SK-N-SH (cell line): ENCODE measurements around the gene COL3A1.

Source experiments
- ELF1 ChIP-seq: IDR thresholded peaks from 2 replicates; pipeline ENCODE4 v1.4.0; 2012
- EZH2phosphoT487 ChIP-seq: fragments of 200-600 bp; sonication (generic); IDR thresholded peaks from 2 replicates; pipeline ENCODE4 v1.6.1; 2017; ENCODE audit warnings: low read depth, mixed run types, mild to moderate bottlenecking, antibody characterized with exemption, moderate library complexity, borderline replicate concordance
- MXI1 ChIP-seq: IDR thresholded peaks from 2 replicates; pipeline ENCODE4 v1.6.1; 2012; ENCODE audit warnings: mild to moderate bottlenecking, low read depth, low read length, improper control_type of control experiment
- NFIC ChIP-seq: IDR thresholded peaks from 2 replicates; pipeline ENCODE4 v1.4.0; 2012; ENCODE audit warnings: borderline replicate concordance
- NRF1 ChIP-seq: IDR thresholded peaks from 2 replicates; pipeline ENCODE4 v1.6.1; 2012; ENCODE audit warnings: low read depth, mild to moderate bottlenecking, low read length
- POLR2AphosphoS5 ChIP-seq: IDR thresholded peaks from 2 replicates; pipeline ENCODE4 v1.6.1; 2012; ENCODE audit warnings: low read depth, low read length
- RAD21 ChIP-seq: IDR thresholded peaks from 2 replicates; pipeline ENCODE4 v1.6.1; 2012; ENCODE audit warnings: mild to moderate bottlenecking, low read length
- RFX5 ChIP-seq: IDR thresholded peaks from 2 replicates; pipeline ENCODE4 v1.6.1; 2012; ENCODE audit warnings: mild to moderate bottlenecking, improper control_type of control experiment, low read length
- SIN3A ChIP-seq: IDR thresholded peaks from 2 replicates; pipeline ENCODE4 v1.6.1; 2012; ENCODE audit warnings: low read depth, mild to moderate bottlenecking, low read length, moderate library complexity, borderline replicate concordance
- TEAD4 ChIP-seq: IDR thresholded peaks from 2 replicates; pipeline ENCODE4 v1.4.0; 2012; ENCODE audit warnings: mild to moderate bottlenecking, borderline replicate concordance; ENCODE audit not compliant: insufficient read depth
- TF ChIP-seq, protein P1 (sequence below): IDR thresholded peaks from 2 replicates; pipeline ENCODE4 v1.4.0; 2012; ENCODE audit warnings: low read depth, borderline replicate concordance
- TF ChIP-seq, protein P2 (sequence below): IDR thresholded peaks from 2 replicates; pipeline ENCODE4 v1.4.0; 2012; ENCODE audit warnings: low read depth
- TF ChIP-seq, protein P3 (sequence below): fragments of 200-600 bp; sonication (generic); IDR thresholded peaks from 2 replicates; pipeline ENCODE4 v1.6.1; 2017; ENCODE audit warnings: antibody characterized with exemption, mild to moderate bottlenecking, moderate library complexity
- TF ChIP-seq, protein P4 (sequence below): IDR thresholded peaks from 2 replicates; pipeline ENCODE4 v1.6.1; 2012; ENCODE audit warnings: mild to moderate bottlenecking, low read depth, low read length, moderate library complexity

DNA sequence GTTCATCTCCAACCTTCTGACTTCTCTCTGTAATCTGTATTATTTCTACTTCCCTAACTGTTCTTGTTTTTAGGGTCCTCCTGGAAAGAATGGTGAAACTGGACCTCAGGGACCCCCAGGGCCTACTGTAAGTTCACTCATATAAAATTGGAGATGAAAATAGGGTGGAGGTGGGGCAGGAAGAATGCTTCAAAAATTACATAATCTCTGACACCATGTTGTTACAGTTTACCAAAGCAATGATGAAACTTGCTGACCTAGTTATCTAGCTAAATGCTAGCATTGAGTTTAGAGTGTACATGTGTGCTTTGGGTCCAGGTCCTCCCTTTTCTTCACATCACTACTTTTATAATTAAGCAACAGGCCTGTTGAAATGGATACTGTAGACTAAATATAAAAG, 23.1 kb downstream of the COL3A1 start:
- no peak for TF ChIP-seq RFX5
- TF ChIP-seq TEAD4 = no peak
- TF ChIP-seq, protein P1, sequence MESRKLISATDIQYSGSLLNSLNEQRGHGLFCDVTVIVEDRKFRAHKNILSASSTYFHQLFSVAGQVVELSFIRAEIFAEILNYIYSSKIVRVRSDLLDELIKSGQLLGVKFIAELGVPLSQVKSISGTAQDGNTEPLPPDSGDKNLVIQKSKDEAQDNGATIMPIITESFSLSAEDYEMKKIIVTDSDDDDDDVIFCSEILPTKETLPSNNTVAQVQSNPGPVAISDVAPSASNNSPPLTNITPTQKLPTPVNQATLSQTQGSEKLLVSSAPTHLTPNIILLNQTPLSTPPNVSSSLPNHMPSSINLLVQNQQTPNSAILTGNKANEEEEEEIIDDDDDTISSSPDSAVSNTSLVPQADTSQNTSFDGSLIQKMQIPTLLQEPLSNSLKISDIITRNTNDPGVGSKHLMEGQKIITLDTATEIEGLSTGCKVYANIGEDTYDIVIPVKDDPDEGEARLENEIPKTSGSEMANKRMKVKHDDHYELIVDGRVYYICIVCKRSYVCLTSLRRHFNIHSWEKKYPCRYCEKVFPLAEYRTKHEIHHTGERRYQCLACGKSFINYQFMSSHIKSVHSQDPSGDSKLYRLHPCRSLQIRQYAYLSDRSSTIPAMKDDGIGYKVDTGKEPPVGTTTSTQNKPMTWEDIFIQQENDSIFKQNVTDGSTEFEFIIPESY = no peak
- no peak for TF ChIP-seq ELF1
- TF ChIP-seq, protein P2, sequence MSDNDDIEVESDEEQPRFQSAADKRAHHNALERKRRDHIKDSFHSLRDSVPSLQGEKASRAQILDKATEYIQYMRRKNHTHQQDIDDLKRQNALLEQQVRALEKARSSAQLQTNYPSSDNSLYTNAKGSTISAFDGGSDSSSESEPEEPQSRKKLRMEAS = no peak
- TF ChIP-seq, protein P3, sequence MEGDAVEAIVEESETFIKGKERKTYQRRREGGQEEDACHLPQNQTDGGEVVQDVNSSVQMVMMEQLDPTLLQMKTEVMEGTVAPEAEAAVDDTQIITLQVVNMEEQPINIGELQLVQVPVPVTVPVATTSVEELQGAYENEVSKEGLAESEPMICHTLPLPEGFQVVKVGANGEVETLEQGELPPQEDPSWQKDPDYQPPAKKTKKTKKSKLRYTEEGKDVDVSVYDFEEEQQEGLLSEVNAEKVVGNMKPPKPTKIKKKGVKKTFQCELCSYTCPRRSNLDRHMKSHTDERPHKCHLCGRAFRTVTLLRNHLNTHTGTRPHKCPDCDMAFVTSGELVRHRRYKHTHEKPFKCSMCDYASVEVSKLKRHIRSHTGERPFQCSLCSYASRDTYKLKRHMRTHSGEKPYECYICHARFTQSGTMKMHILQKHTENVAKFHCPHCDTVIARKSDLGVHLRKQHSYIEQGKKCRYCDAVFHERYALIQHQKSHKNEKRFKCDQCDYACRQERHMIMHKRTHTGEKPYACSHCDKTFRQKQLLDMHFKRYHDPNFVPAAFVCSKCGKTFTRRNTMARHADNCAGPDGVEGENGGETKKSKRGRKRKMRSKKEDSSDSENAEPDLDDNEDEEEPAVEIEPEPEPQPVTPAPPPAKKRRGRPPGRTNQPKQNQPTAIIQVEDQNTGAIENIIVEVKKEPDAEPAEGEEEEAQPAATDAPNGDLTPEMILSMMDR = no peak
- TF ChIP-seq, protein P4, sequence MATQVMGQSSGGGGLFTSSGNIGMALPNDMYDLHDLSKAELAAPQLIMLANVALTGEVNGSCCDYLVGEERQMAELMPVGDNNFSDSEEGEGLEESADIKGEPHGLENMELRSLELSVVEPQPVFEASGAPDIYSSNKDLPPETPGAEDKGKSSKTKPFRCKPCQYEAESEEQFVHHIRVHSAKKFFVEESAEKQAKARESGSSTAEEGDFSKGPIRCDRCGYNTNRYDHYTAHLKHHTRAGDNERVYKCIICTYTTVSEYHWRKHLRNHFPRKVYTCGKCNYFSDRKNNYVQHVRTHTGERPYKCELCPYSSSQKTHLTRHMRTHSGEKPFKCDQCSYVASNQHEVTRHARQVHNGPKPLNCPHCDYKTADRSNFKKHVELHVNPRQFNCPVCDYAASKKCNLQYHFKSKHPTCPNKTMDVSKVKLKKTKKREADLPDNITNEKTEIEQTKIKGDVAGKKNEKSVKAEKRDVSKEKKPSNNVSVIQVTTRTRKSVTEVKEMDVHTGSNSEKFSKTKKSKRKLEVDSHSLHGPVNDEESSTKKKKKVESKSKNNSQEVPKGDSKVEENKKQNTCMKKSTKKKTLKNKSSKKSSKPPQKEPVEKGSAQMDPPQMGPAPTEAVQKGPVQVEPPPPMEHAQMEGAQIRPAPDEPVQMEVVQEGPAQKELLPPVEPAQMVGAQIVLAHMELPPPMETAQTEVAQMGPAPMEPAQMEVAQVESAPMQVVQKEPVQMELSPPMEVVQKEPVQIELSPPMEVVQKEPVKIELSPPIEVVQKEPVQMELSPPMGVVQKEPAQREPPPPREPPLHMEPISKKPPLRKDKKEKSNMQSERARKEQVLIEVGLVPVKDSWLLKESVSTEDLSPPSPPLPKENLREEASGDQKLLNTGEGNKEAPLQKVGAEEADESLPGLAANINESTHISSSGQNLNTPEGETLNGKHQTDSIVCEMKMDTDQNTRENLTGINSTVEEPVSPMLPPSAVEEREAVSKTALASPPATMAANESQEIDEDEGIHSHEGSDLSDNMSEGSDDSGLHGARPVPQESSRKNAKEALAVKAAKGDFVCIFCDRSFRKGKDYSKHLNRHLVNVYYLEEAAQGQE = no peak
- peak; percentile 29; the same call in 1 of the 2 replicates for TF ChIP-seq POLR2AphosphoS5
- TF ChIP-seq SIN3A = no peak
- no peak for TF ChIP-seq NRF1
- no peak for TF ChIP-seq NFIC
- no peak for TF ChIP-seq EZH2phosphoT487
- TF ChIP-seq MXI1 = no peak
- no peak for TF ChIP-seq RAD21
